GM12878 (cell line): ENCODE measurements around the gene ARHGAP21. TPM values are rescaled to one million over a fixed set of nuclear protein-coding genes. Genes with fewer than 3 reads are reported as not detected.

Source experiments
- CBX3 ChIP-seq: fragments of 200-600 bp; sonication (generic); IDR thresholded peaks from 2 replicates; pipeline ENCODE4 v1.6.1; 2016; ENCODE audit warnings: low read depth, borderline replicate concordance
- JUNB ChIP-seq: IDR thresholded peaks from 2 replicates; pipeline ENCODE4 v1.6.1; 2016; ENCODE audit warnings: antibody characterized with exemption, mild to moderate bottlenecking
- RELA ChIP-seq: fragments of 450-650 bp; IDR thresholded peaks from 2 replicates; pipeline ENCODE4 v1.8.0; 2014; ENCODE audit warnings: borderline replicate concordance; ENCODE audit not compliant: partially characterized antibody
- RFX5 ChIP-seq: IDR thresholded peaks from 2 replicates; pipeline ENCODE4 v1.6.1; 2011; ENCODE audit warnings: low read depth, low read length, improper control_type of control experiment
- SIX5 ChIP-seq: IDR thresholded peaks from 2 replicates; pipeline ENCODE4 v1.6.1; 2011; ENCODE audit warnings: mild to moderate bottlenecking, low read depth, low read length, moderate library complexity; ENCODE audit not compliant: severe bottlenecking
- polyA plus RNA-seq, 11 experiments: library from polyadenylated mRNA; depleted of rRNA in 4 of 11; unstranded in 6 of 11; stranded (reverse) in 5 of 11; fragments of >200 nt; fragmentation: Nextera tagmentation in 4 of 11; fragmentation: Illumina TruSeq in 1 of 11; extraction: Ambion mirVana in 4 of 11; extraction: Trizol in 1 of 11; gene quantifications; 1 replicate in 1 of 11; 2 replicates in 10 of 11; pipeline versions ENCODE4 v1.2.1 to v1.2.3, GENCODE V29; 2011 to 2016; ENCODE audit warnings: inconsistent platforms in 2 of 11, missing spikeins in 2 of 11, low read depth in 1 of 11
- total RNA-seq, 4 experiments: library from RNA; depleted of rRNA in 3 of 4; stranded (reverse); fragments of >200 nt in 3 of 4; fragmentation: Illumina TruSeq in 1 of 4; extraction: Trizol in 1 of 4; gene quantifications; 2 replicates each; pipeline versions ENCODE4 v1.2.1 to v1.2.3, GENCODE V29; 2013 to 2021
- TF ChIP-seq, protein P1 (sequence below): IDR thresholded peaks from 2 replicates; pipeline ENCODE4 v1.6.1; 2011; ENCODE audit warnings: borderline replicate concordance, low read depth, mild to moderate bottlenecking, moderate library complexity, low read length; ENCODE audit not compliant: insufficient read depth, poor library complexity, severe bottlenecking
- TF ChIP-seq, protein P2 (sequence below): fragments of 450-650 bp; IDR thresholded peaks from 2 replicates; pipeline ENCODE4 v1.6.1; 2016; ENCODE audit warnings: mild to moderate bottlenecking
- TF ChIP-seq, protein P3 (sequence below): fragments of 450-650 bp; IDR thresholded peaks from 2 replicates; pipeline ENCODE4 v1.6.1; 2018; ENCODE audit warnings: mild to moderate bottlenecking, low read depth, moderate library complexity; ENCODE audit not compliant: partially characterized antibody

Gene ARHGAP21
- total and polyA plus RNA-seq, 10 of the 15 experiments (the other 5 are each of a cell fraction or from before 2014, with no cell fraction given): 11.7 to 103 (median 37.6) TPM

DNA sequence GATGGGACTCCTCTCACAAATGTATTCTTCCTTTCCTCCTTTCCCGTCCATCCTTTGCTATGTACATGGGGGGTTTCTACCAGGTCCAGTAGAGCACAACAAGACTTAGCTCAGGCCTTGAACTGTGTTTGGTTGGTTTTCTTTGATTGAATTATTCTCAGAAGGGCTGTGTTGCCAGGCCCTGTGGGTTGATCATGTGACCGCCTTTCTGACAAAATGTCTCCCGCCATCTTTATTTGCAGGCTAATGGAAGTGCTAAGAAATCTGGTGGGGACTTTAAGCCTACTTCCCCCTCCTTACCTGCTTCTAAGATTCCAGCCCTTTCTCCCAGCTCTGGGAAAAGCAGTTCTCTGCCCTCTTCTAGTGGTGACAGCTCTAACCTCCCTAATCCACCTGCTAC lies 178.1 kb downstream of the ARHGAP21 start (continued):
- TF ChIP-seq, protein P1, sequence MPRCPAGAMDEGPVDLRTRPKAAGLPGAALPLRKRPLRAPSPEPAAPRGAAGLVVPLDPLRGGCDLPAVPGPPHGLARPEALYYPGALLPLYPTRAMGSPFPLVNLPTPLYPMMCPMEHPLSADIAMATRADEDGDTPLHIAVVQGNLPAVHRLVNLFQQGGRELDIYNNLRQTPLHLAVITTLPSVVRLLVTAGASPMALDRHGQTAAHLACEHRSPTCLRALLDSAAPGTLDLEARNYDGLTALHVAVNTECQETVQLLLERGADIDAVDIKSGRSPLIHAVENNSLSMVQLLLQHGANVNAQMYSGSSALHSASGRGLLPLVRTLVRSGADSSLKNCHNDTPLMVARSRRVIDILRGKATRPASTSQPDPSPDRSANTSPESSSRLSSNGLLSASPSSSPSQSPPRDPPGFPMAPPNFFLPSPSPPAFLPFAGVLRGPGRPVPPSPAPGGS: no peak
- no peak for TF ChIP-seq RFX5
- TF ChIP-seq SIX5: no peak
- TF ChIP-seq, protein P2, sequence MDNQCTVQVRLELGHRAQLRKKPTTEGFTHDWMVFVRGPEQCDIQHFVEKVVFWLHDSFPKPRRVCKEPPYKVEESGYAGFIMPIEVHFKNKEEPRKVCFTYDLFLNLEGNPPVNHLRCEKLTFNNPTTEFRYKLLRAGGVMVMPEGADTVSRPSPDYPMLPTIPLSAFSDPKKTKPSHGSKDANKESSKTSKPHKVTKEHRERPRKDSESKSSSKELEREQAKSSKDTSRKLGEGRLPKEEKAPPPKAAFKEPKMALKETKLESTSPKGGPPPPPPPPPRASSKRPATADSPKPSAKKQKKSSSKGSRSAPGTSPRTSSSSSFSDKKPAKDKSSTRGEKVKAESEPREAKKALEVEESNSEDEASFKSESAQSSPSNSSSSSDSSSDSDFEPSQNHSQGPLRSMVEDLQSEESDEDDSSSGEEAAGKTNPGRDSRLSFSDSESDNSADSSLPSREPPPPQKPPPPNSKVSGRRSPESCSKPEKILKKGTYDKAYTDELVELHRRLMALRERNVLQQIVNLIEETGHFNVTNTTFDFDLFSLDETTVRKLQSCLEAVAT: no peak
- no peak for TF ChIP-seq CBX3
- no peak for TF ChIP-seq RELA
- no peak for TF ChIP-seq JUNB
- TF ChIP-seq, protein P3, sequence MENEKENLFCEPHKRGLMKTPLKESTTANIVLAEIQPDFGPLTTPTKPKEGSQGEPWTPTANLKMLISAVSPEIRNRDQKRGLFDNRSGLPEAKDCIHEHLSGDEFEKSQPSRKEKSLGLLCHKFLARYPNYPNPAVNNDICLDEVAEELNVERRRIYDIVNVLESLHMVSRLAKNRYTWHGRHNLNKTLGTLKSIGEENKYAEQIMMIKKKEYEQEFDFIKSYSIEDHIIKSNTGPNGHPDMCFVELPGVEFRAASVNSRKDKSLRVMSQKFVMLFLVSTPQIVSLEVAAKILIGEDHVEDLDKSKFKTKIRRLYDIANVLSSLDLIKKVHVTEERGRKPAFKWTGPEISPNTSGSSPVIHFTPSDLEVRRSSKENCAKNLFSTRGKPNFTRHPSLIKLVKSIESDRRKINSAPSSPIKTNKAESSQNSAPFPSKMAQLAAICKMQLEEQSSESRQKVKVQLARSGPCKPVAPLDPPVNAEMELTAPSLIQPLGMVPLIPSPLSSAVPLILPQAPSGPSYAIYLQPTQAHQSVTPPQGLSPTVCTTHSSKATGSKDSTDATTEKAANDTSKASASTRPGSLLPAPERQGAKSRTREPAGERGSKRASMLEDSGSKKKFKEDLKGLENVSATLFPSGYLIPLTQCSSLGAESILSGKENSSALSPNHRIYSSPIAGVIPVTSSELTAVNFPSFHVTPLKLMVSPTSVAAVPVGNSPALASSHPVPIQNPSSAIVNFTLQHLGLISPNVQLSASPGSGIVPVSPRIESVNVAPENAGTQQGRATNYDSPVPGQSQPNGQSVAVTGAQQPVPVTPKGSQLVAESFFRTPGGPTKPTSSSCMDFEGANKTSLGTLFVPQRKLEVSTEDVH: no peak
- TF ChIP-seq, all 136 proteins: peak for 0
